Stimulated activated CD8-positive, alpha-beta memory T cell treated with anti-CD3 and anti-CD28 coated beads, Interleukin-15, amount 100 ng/mL, for 48 hours (primary cell): ENCODE results near the gene OVOL2.
"Not testable (repeated sequence)": the region's sequence is repeated elsewhere in the genome, so short reads cannot be mapped to it uniquely, and the experiment has no call there.

ENCODE experiments used
- DNase-seq, 2 donors: peaks; one replicate each; pipeline ENCODE4 v3.0.0-alpha.2; 2020; ENCODE audit warnings: low read depth in 2 of 2

Gene OVOL2

DNA sequence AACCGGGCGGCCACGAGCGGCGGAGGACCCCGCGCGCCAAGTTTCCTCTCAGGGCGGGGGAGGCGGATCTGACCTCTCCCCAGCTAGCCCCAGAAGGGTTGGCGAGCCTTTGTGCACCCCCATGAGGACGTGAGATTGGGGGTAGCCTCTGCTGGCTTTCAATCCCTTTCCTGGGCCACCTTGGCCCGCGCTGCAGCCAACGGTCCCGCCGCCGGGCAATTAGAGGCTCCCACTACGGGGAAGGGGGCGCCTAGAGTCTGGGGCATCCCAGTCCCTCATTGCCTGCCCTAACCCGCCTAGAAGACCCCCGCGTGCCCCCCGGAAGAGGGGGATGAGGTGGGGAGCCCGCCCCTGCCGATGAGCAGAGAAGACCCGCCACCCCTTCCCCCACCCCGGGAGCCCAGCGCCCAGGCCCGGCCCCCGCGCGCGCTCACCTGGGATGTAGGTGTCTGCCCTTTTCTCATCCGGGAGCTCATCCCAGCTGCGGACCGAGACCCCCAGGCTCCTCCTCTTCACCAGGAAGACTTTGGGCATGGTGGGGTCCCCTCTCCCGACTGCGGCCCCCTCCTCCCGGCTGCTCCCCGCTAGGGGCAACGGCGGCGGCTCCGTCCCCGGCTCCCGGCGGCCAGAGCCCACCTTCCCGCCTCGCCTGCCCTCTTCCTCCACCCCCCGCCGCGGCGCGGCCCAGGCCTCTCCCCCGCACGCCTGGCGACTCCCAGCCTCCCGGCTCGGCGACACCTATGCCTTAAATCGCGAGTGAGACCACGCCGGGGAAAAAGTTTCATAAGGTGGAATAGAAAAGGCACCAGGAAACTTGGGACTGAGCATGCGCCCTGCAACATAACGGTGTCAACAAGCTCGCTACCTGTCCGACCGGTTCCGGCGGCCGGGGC lies at the start of gene OVOL2:
TSS of gene OVOL2 (minus strand) at position 816 of the 893 bp plus-strand sequence. CDS start at position 534, 282 bp downstream.
- no peak for DNase-seq

DNA sequence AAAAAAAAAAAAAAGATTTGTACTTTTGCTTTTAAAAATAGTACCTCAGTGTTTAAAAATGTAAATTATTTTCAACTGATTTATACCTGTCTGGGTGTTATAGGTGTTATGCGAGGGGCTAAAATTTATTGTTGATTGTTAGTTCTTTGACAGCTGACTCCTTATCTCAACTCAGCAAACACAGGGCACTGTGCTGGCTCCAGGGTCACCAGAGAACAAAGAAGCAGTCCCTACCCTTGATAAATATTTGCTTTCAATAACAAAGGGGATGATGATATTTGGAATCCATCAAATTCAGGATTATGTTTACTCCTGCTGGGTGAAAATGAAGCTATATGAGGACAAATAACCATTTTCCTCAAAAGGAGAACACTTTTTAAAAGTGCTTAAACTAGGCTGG lies 45.8 kb upstream of the OVOL2 start:
- DNase-seq = no peak

DNA sequence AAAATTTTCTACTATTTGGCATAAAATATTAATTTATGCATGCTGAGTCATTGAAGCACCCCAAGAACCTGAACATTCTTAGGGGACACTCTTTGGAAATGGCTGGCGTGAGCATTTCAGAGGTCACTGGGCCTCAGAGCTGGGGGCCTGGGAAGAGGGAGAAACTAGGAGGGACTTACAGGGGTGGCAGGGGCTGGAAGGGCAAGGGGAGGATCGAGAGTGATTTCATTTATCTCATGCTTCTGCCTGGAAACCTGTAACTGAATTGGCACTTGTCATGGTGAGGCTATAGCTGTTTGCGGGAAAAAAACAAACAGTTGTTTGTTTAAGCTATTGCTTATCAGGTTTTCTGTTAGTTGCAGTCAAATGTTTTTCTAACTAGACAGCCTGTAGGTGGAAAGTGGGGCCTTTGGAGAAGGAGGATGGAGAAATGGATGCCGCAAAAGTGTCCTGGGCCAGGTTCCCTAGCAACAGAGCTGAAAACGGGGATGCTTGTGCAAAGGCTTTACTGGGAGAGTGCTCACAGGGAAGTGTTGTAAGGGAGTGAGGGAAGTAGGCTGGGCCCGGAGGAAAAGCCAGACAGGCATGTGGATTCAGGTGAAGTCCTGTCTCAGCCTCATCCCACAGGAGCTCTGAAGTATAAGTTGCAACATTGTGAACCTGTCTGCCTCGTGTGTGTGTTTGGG lies 43.6 kb upstream of the OVOL2 start:
- DNase-seq = no peak

DNA sequence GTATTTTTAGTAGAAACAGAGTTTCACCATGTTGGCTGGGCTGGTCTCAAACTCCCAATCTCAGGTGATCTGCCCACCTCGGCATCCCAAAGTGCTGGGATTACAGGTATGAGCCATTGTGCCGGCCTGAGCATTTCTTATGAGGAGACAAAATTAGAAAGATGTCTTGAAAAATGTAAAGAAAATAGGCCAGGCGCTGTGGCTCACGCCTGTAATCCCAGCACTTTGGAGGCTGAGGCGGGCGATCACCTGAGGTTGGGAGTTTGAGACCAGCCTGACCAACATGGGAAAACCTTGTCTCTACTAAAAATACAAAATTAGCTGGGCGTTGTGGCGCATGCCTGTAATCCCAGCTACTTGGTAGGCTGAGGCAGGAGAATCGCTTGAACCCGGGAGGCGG lies 42.9 kb upstream of the OVOL2 start:
- not testable (repeated sequence) for DNase-seq

DNA sequence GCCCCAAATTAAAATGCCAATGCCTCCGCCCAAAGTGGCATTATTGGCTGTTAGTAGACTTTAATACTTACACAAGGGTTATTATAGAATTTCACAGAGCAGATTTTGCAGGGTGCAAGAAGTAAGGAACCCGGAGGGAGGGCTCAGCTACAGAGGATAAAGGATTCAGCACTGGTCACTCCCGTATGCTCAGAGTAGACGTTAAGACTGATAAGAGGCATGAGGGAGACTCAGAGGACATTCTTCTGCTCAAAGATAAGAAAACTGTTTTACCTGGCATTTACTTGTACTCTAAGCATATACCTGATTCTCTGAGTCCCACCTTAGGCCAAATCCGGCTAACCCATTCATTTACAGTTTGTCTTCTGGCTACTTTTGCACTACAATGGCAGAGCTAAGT lies 36.5 kb upstream of the OVOL2 start:
- no peak for DNase-seq

DNA sequence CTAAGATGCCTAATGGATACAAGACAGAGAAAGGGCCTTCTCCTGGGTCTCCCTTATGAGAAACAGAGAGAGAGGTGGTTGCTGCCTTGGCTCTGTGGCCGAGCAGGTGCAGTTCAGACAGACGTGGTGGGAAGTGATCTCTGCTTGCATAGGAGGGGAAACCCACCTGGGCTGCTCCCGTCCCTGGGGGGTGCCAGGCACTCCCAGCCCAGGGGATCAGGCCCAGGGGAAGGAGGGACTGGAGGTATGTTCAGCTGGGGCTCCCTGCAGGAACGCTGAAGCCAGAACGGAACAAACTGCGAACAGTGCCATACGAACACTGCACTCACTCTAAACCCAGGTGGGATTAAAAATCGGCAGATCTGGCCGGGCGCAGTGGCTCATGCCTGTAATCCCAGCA lies 35.7 kb upstream of the OVOL2 start:
- no peak for DNase-seq

DNA sequence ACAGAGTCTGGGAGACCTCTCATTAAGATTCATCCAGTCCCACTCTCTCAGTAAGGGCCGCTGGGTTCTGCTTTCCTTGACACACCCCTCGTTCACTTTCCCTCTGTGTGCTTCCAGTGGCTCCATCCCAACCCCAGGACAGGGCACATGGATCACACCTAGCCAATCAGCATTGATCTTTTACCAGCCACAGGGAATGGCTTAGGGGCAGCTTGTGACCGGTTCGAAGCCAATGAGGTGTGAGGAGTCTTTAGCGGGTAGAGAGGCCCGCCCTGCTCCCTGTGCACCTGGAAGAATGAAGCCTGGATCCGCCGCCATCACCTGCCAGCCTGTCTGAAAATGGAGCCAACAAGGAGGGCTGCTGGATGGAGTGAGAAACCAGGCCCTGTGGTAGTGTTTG lies 35.2 kb upstream of the OVOL2 start:
- DNase-seq = no peak

DNA sequence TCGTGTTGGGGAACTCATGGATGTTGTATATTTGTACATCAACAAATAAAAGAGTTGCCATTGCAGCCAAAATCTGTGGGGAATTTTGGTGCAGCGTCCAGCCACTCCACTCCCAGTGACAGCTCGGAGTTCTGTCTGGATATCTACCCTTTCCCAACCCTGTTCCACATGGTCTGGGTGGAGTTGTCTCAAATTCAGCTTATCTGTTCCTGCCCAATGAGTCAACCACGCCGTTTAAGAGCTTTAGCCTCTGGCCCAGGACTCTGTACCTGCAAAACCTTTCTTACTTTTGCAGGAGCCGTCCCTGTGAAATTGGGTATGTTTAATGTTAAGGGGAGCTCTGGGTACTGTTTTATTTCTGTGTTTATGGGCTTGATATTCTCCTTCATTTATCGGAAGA lies 33.9 kb upstream of the OVOL2 start:
- DNase-seq = no peak

DNA sequence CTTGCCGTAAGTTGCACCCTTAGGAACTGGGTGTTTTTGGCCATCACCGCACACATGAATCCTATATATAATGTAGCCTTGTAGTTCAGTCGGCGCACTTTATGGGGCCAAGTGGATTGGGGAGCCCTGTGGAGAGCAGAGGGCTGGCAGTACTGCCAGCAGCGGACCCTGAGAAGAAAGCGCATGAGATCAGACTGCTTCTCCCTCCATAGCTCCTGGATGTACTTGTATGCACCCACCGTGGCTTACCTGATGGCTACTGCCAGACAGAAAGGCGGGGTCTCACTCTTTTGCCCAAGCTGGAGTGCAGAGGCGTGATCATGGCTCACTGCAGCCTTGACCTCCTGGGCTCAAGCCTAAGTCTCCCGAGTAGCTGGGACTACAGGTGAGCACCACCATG lies 32.8 kb upstream of the OVOL2 start:
- no peak for DNase-seq

DNA sequence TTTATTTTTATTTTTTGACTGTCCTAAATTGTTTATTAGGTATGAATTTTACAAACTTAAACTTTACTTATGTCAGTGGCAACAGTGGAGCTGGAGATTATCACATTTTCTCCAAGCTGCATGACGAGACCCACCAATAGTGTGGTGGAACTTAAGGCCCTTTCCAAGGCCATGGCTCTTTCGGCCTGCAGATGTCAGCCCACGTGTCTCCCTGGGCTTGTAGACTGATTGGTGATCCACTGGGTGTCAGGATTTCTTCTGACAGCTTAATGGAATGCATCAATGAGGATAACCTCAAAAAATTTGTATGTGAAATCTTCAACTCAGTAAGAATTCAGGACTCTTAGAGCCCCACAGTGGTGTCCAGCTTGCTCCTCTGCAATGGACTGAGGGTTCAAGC lies 32.3 kb upstream of the OVOL2 start:
- DNase-seq = no peak

DNA sequence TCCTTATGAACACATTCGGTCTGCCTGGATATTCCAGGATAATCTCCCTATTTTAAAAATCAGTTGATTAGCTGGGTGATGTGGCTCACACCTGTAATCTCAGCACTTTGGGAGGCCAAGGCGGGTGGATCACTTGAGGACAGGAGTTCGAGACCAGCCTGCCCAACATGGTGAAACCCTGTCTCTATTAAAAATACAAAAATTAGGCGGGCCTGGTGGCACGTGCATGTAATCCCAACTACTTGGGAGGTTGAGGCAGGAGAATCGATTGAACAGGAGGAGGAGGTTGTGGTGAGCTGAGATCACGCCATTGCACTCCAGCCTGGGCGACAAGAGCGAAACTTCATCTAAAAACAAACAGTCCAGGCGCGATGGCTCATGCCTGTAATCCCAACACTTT lies 31.1 kb upstream of the OVOL2 start:
- not testable (repeated sequence) for DNase-seq

DNA sequence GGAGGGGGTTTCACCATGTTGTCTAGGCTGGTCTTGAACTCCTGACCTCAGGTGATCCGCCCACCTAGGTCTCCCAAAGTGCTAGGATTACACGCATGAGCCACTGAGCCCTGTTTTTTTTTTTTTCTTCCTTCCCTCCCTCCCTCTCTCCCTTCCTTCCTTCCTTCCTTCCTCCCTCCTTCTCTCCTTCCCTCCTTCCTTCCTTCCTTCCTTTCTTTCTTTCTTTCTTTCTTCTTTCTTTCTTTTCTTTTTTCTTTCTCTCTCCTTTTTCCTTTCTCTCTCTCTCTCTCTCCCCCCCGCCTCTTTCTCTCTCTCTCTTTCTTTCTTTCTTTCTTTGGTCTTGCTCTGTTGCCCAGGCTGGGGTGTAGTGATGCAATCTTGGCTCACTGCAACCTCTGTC lies 30.6 kb upstream of the OVOL2 start:
- DNase-seq = not testable (repeated sequence)

DNA sequence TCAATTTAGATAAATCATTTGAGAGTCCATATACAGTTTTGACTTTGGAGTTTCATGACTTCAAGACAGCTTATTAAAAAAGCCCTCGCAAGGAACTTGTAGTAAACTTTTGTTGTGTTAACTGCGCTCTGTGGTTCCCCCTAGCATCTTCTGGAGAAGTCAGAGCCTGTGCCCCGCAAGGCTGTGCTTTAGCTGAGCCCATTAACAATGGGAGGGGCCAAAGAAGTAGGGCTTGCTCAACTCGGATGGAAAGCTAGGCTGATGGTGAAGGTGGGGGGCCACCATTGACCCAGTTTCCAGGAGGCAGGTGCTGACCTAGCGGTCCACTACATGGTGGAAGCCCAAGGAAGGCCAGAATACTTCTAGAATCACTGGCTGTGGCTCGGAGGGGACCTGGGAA lies 29.3 kb upstream of the OVOL2 start:
- no peak for DNase-seq

DNA sequence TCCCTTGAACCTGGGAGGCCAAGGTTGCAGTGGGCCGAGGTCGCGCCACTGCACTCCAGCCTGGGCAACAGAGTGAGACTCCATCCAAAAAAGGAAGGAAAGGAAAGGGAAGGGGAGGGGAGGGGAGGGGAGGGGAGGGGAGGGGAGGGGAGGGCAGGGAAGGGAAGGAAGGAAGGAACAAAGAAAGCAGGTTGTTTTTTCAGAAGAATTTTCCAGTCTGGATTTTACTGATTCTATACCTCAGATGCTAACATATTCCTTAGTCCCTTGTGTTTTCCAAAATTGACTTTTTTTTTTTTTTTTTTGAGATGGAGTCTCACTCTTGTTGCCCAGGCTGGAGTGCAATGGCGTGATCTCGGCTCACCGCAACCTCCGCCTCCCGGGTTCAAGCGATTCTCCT lies 23.1 kb upstream of the OVOL2 start:
- not testable (repeated sequence) for DNase-seq

DNA sequence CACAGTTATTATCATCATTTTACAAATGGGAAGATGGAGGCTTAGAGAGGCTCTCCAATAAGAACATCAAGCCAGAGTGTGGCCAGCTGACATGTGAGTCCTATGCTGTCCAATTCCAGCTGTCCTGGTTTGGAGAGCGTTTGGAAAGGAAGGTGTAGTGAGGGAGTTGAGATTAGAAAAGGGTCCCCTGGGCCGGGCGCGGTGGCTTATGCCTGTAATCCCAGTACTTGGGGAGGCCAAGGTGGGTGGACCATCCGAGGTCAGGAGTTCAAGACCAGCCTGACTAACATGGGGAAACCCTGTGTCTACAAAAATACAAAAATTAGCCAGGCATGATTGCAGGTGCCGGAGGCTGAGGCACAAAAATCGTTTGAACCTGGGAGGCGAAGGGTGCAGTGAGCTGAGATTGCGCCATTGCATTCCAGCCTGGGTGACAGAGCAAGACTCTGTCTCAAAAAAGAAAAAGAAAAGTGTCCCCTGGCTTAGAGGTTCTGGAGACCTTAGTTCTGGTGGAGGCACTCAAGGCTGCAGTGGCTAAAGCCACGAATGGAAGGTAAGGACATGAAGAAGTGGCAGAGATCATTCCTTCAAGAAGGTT lies 22.1 kb upstream of the OVOL2 start:
- no peak for DNase-seq

DNA sequence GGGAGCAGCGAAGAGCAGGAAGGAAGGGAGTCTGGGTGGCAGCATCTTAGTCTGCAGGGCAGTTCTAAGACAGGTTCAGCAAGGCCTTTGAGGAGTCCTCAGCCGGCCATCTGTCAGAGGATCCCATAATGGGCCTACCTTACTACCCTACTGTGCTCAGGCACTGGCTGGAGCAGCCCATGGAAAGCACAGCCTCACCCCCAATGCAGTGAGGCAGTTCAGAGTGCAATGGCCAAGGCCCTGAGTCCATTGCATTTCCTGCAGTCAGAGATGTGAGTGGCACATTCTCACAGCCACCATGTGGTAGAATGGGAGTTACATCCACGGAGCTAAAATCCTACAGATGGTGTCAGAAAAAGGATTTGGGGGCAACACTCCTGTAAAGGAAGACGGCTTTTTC lies 19.4 kb upstream of the OVOL2 start:
- no peak for DNase-seq

DNA sequence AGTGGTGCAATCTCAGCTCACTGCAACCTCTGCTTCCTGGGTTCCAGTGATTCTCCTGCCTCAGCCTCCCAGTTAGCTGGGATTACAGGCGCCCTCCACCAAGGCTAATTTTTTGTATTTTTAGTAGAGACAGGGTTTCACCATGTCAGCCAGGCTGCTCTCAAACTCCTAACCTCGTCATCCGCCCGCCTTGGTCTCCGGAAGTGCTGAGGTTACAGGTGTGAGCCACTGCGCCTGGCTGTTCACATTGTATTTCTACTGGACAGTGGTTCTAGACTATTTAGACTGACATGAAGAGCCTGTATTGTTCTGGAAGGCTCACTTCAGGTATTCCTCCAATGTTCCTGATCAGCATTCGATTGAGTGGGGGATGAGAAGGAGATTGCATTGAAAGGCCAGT lies 14.8 kb upstream of the OVOL2 start:
- DNase-seq = no peak

DNA sequence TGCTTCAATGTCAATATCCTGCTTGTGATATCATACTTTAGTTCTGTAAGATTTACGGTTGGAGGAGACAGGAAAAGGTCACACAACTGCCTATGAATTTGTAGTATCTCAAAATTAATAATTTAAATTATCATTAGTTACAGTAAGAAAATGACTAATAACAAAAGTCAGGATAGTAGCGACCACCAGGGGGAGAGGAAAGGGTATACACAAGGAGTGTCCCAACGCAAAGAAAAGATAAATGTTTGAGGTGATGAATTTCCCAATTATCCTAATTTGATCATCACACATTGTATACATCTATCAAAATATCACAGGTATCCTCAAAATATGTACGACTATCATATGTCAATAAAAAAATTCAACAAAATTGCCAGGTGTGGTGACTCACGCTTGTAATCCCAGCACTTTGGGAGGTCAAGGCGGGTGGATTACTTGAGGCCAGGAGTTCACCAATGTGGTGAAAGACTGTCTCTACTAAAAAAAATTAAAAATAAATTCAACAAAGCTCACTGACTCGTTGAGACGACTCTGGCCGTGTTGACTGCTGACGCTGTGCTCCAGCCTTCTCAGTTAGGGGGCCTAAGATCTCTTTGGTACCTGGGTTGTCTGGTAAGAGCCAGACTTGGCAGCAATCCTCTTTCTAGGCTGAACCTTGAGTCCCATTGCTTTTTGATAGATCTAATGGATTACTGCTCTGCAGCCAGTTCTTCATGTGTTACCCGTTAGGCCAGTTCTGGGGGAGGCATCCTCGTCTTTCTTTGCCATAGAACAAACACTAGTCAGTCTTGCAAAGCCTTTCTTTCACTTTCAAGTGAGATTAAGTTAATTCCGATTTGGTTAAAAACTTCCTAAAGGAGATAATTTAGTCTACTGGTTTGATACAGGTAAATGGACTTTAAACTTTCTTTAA lies 9.0 kb upstream of the OVOL2 start:
- DNase-seq = no peak

DNA sequence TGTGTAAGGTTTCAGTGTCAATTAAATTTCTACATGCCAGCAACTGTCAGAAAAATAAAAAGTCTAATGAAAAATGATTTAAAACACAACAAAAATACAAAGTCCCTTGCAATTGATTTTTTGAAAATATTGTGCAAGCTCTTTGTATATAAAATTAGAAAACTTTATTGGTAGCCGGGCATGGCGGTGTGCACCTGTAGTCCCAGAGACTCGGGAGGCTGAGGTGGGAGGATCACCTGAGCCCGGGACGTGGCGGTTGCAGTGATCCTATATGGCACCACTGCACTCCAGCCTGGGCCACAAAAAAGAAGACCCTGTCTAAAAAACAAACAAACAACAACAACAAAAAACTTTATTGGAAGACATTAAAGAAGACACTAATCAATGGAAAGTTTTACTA lies 6.0 kb upstream of the OVOL2 start:
- no peak for DNase-seq

DNA sequence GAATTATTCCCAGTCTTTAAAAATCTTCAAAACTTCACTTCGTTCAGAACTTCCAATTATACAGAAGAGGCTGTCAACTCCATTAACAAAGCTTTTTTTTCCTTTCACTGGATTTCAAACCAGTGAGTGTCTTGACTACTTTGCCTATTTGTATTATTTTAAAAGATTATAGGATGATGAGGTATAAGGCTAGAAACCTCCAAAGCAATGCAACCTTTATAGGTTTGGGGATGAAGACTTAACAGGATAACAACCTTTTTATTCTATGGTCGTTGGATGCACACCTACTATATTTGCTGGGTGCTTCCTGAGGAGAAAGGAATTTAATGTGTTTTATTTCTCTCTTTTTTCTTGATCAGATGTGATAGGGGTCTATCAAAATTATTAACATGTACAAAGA lies 1.9 kb upstream of the OVOL2 start:
- DNase-seq = no peak

DNA sequence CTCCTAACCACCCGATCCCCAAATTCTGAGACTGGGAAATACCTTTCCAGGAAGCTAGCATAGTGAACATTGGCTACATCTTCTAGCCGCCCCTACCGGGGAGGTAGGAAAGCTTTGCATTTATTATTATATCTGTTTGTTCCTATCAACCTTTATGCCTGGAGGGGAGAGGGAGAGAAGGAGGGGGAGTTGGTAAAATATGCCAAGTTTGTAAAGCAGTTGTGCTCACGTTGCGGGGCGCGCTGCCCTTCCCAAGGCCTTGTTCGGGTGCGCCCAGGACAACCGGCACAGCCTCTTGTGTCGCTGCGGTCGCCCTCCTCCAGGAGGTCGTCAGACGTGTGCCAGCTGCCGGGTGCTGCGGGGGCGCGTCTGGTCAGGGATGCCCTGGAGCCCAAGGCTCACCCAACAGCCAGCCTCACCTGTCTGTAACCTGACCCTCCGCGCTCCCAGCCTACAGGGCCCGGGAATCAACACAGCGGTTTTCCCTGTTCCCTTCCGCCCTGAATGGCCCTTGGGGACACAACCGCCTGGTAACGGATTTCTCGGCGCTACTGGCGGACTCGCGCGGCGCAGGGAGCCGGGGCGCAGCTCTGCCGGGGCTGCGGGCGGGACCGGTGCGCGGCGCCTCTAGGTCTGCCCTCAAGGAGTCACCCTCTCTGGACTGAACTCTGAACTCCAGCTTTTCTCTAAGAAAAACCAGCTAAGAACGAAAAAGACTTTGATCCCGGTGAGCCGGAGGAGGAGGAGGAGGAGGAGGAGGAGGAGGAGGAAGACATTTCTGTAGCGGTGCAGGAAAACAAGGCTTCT lies 1.1 kb upstream of the OVOL2 start:
- DNase-seq = no peak
